OCI-LY7 (cell line): Measurements from ENCODE around the gene PARP3. TPM values are rescaled to one million over a fixed set of nuclear protein-coding genes. Genes with fewer than 3 reads are reported as not detected.
"Not testable (repeated sequence)": the region's sequence is repeated elsewhere in the genome, so short reads cannot be mapped to it uniquely, and the experiment has no call there.

Experiments
- BruUV-seq: library from RNA; stranded (reverse); fragments of 400-500 nt; replicated peaks from 2 replicates; lab custom pipeline; 2021; lab: Mats Ljungman, UMichigan
- CTCF ChIA-PET: fragments of 300-600 bp; sonication (Branson Sonifier 250); formaldehyde crosslinking; loops from one replicate; lab custom pipeline; 2022; ENCODE audit warnings: antibody characterized with exemption; ENCODE audit not compliant: unreplicated experiment; lab: Charles Lee
- POLR2A ChIA-PET: fragments of 300-600 bp; sonication (Branson Sonifier 250); formaldehyde crosslinking; loops from one replicate; lab custom pipeline; 2022; ENCODE audit warnings: antibody characterized with exemption; lab: Charles Lee
- DNase-seq: peaks from one replicate; pipeline ENCODE4 v3.0.0-alpha.2; 2015; ENCODE audit warnings: low spot score
- H2AFZ ChIP-seq: fragments of 200-600 bp; sonication (generic), shearing (Covaris generic); 2 replicates; pipeline ENCODE4 v1.6.1; 2014; ENCODE audit warnings: mild to moderate bottlenecking, antibody characterized with exemption, low read length, moderate library complexity
- H3K27ac ChIP-seq: fragments of 200-600 bp; sonication (generic); 2 replicates; pipeline ENCODE4 v1.5.1; 2014; ENCODE audit warnings: mixed run types, low read depth, mild to moderate bottlenecking, moderate library complexity, low read length, inconsistent platforms; ENCODE audit not compliant: poor library complexity, severe bottlenecking
- H3K36me3 ChIP-seq: fragments of 200-600 bp; sonication (generic); 2 replicates; pipeline ENCODE4 v1.6.1; 2014; ENCODE audit warnings: mild to moderate bottlenecking, antibody characterized with exemption, low read length, moderate library complexity, mixed read lengths; ENCODE audit not compliant: insufficient read depth
- H3K4me1 ChIP-seq: fragments of 200-600 bp; sonication (generic); 2 replicates; pipeline ENCODE4 v1.5.1; 2014; ENCODE audit warnings: mild to moderate bottlenecking, low read length; ENCODE audit not compliant: insufficient read depth, poor library complexity, severe bottlenecking
- H3K4me2 ChIP-seq: fragments of 200-600 bp; sonication (generic); 2 replicates; pipeline ENCODE4 v1.6.1; 2014; ENCODE audit warnings: mild to moderate bottlenecking, low read length
- H3K4me3 ChIP-seq: fragments of 200-600 bp; sonication (generic); 2 replicates; pipeline ENCODE4 v1.5.1; 2014; ENCODE audit warnings: mild to moderate bottlenecking, low read depth, low read length; ENCODE audit not compliant: poor library complexity, severe bottlenecking
- H3K79me2 ChIP-seq: fragments of 200-600 bp; sonication (generic); 2 replicates; pipeline ENCODE4 v1.6.1; 2016; ENCODE audit warnings: low read depth, mild to moderate bottlenecking, low read length, moderate library complexity, mixed read lengths; ENCODE audit not compliant: insufficient read depth
- H3K9me2 ChIP-seq: fragments of 200-600 bp; sonication (generic); 2 replicates; pipeline ENCODE4 v1.6.1; 2016; ENCODE audit warnings: mild to moderate bottlenecking, low read length, mixed read lengths; ENCODE audit not compliant: insufficient read depth
- H3K9me3 ChIP-seq: fragments of 200-600 bp; sonication (generic); 2 replicates; pipeline ENCODE4 v1.6.1; 2014; ENCODE audit warnings: mild to moderate bottlenecking, mixed run types, low read length, mixed read lengths
- H4K20me1 ChIP-seq: fragments of 200-600 bp; sonication (generic); 2 replicates; pipeline ENCODE4 v1.6.1; 2014; ENCODE audit warnings: mild to moderate bottlenecking, antibody characterized with exemption, low read length, moderate library complexity, mixed read lengths; ENCODE audit not compliant: insufficient read depth
- EZH2phosphoT487 ChIP-seq: fragments of 200-600 bp; sonication (generic); IDR thresholded peaks from 2 replicates; pipeline ENCODE4 v1.6.1; 2018; ENCODE audit warnings: low read depth, borderline replicate concordance, mild to moderate bottlenecking, mixed run types, antibody characterized with exemption, low read length, moderate library complexity, mixed read lengths
- intact Hi-C: fragments of 100-400 bp; cut with micrococcal nuclease; formaldehyde crosslinking; loops from one replicate; pipeline ENCODE4 v1.10.0; 2022; ENCODE audit not compliant: unreplicated experiment
- total RNA-seq, 2 experiments: library from RNA; depleted of rRNA in 1 of 2; stranded (reverse); fragments of >200 nt in 1 of 2; shearing (Covaris generic) in 1 of 2; gene quantifications; 2 replicates each; pipeline ENCODE4 v1.2.3, GENCODE V29; 2014 to 2022
- TF ChIP-seq, protein P1 (sequence below): fragments of 200-600 bp; sonication (generic); conservative IDR thresholded peaks from 2 replicates; pipeline ENCODE4 v1.5.1; 2014; ENCODE audit warnings: mild to moderate bottlenecking, antibody characterized with exemption, low read length, moderate library complexity, mixed read lengths

Gene PARP3
- total RNA-seq, 2 experiments from 2014 or later: 11.9 to 12.0 TPM

DNA sequence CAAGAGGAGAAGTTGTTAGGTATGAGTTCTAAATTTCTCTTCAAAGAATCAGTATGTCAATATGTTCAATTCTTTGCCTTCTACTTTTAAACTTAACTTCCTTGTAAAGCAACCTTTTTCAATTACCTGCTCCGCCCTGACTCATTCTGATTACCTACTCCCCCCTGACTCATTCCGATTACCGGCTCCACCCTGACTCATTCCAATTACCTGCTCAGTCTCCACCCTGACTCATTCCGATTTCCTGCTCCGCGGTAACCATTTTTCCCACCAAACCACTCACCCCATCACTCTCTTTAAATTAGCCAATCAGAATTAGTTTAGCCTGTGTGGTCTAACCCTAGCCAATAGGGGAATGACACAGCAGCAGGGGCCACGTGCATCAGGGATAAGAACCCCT is 39.8 kb upstream of the PARP3 start:
- H3K36me3 ChIP-seq, H4K20me1 ChIP-seq, BruUV-seq, H3K4me1 ChIP-seq, DNase-seq, H2AFZ ChIP-seq, H3K9me2 ChIP-seq, H3K9me3 ChIP-seq, H3K79me2 ChIP-seq, intact Hi-C loops, H3K4me2 ChIP-seq, POLR2A ChIA-PET, H3K4me3 ChIP-seq, H3K27ac ChIP-seq, CTCF ChIA-PET: not testable (repeated sequence)

DNA sequence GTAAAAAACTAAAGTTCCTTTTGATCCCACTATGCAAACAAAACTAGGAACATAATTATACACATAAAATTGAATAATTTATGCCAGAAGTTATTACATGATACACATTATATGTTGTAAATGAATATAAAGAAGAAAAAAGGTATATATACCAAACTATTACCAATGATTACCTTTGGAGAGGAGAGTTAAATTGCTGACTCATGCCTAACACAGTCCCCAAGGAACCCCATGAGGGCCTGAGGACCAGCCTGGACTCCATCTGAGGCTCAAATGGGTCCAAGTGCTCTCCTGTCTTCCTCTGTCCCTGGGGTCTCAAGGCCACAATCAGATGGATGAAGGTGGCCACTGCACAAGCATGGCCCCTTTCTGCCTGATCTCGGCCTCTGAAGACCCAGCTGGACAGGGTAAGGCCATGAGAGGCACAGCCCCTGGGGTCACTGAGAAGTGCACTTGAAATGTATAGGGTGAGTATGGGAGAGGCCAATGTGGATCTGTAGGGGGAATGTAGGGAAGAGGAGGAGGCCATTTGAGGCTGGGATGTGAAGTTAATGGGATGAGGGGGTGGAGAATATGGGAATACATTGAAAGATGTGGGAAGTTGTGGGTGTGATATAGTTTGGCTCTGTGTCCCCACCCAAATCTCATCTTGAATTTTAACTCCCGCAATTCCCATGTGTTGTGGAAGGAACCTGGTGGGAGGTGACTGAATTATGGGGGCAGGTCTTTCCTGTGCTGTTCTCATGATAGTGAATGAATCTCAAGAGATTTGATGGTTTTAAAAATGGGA is 37.9 kb upstream of the PARP3 start:
- POLR2A ChIA-PET: no interaction called here
- intact Hi-C loops: no loop called here
- Histone ChIP-seq H3K4me1 (no peaks in the 10 kb centered on the region), H3K79me2 (no peaks in the 10 kb centered on the region), H3K27ac (no peak overlapping the region), H3K36me3 (no peaks in the 10 kb centered on the region), H3K4me2 (no peak overlapping the region), H2AFZ (no peak overlapping the region), H3K4me3 (no peak overlapping the region), H4K20me1 (no peaks in the 10 kb centered on the region), H3K9me2 (no peaks in the 10 kb centered on the region), H3K9me3 (no peaks in the 10 kb centered on the region)
- no peak for DNase-seq
- TF ChIP-seq, protein P1, sequence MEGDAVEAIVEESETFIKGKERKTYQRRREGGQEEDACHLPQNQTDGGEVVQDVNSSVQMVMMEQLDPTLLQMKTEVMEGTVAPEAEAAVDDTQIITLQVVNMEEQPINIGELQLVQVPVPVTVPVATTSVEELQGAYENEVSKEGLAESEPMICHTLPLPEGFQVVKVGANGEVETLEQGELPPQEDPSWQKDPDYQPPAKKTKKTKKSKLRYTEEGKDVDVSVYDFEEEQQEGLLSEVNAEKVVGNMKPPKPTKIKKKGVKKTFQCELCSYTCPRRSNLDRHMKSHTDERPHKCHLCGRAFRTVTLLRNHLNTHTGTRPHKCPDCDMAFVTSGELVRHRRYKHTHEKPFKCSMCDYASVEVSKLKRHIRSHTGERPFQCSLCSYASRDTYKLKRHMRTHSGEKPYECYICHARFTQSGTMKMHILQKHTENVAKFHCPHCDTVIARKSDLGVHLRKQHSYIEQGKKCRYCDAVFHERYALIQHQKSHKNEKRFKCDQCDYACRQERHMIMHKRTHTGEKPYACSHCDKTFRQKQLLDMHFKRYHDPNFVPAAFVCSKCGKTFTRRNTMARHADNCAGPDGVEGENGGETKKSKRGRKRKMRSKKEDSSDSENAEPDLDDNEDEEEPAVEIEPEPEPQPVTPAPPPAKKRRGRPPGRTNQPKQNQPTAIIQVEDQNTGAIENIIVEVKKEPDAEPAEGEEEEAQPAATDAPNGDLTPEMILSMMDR: no peak
- no peak for TF ChIP-seq EZH2phosphoT487
- no TSS peak for BruUV-seq
- CTCF ChIA-PET: no interaction called here

DNA sequence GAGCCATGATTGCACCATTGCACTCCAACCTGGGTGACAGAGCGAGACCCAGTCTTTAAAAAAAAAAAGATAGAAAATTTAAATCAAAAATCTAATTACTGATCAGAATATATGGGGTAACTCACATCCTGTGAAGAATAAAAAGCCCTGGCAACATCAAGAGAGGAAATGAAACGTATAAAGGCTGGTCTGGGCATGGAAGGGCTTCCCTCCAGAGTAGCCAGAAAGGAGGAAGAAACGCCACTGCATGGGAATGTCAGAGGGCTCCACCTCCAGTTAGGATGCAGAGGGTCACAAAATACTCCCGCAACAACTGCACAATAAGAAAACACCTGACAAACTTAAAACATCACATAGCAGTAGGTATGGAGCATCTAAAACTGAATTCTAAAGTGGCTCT is 34.1 kb upstream of the PARP3 start:
- H3K79me2 ChIP-seq: no peaks in the 10 kb centered on the region
- intact Hi-C loops: no loop called here
- no peak overlapping the region for H2AFZ ChIP-seq
- H3K4me3 ChIP-seq: no peak overlapping the region
- H3K27ac ChIP-seq: no peak overlapping the region
- no peak for DNase-seq
- no peak overlapping the region for H3K4me2 ChIP-seq
- no peaks in the 10 kb centered on the region for H4K20me1 ChIP-seq
- H3K9me3 ChIP-seq: no peaks in the 10 kb centered on the region
- no peaks in the 10 kb centered on the region for H3K36me3 ChIP-seq
- ChIA-PET POLR2A (no interaction called here), CTCF (no interaction called here)
- H3K9me2 ChIP-seq: no peaks in the 10 kb centered on the region
- no TSS peak for BruUV-seq
- H3K4me1 ChIP-seq: no peaks in the 10 kb centered on the region
- no peak for TF ChIP-seq EZH2phosphoT487
- TF ChIP-seq, protein P1: no peak
